ENCODE data around the gene TOR4A. TPM values are rescaled to one million over a fixed set of nuclear protein-coding genes. Genes with fewer than 3 reads are reported as not detected.

Gene TOR4A
- total and polyA plus RNA-seq, 2 donors (not counting 1 experiment from before 2014, with no cell fraction given) = 8.3 to 15.3 TPM

GRCh38 chr9:137302449-137303150 lies 25.1 kb downstream of the TOR4A start:
- Histone ChIP-seq H3K4me1 (ENCODE audit: control insufficient read depth in 2 of 2, insufficient read depth in 2 of 2, low read length in 2 of 2) (peaks cover 46 to 51% of the 10 kb centered on the region in 2 donors), H3K36me3 (replicated peaks in 1 of 2; ENCODE audit: control extremely low read depth in 1 of 2, control insufficient read depth in 1 of 2, extremely low read depth in 1 of 2, insufficient read depth in 2 of 2, low read length in 1 of 2) (no peaks in the 10 kb centered on the region), H3K4me3 (ENCODE audit: control extremely low read depth in 1 of 5, extremely low read depth in 1 of 5, insufficient read depth in 1 of 5, low read depth in 2 of 5, low read length in 4 of 5) (peak overlapping the region in 4 of 5 experiments; percentile 38 to 63 (median 53)), H3K9me3 (ENCODE audit: control extremely low read depth in 1 of 3, control insufficient read depth in 2 of 3, insufficient read depth in 1 of 3, low read length in 2 of 3) (peaks cover 0 to 22% (median 0%) of the 10 kb centered on the region in 3 donors), H3K27ac (ENCODE audit: low read length in 2 of 2) (peak overlapping the region in 1 of 2 donors; percentile 67), H3K4me2 (replicated peaks; ENCODE audit: low read depth, low read length, poor library complexity, severe bottlenecking) (peak overlapping the region; percentile 96), H2AFZ (ENCODE audit: insufficient read depth, low read depth, low read length, poor library complexity, severe bottlenecking) (peak overlapping the region; percentile 85), H3K9ac (ENCODE audit: low read length) (peak overlapping the region; percentile 71), H4K20me1 (ENCODE audit: control insufficient read depth, insufficient read depth, low read length, poor library complexity, severe bottlenecking) (peaks cover 5% of the 10 kb centered on the region), H3K27me3 (replicated peaks in 1 of 4; ENCODE audit: control extremely low read depth in 1 of 4, control insufficient read depth in 3 of 4, insufficient read depth in 4 of 4, low read length in 3 of 4) (peaks cover 0 to 69% (median 32%) of the 10 kb centered on the region in 4 experiments), H3K79me2 (ENCODE audit: control insufficient read depth, insufficient read depth, low read length) (no peaks in the 10 kb centered on the region)
- Mint-ChIP-seq H3K4me3 (peak overlapping the region; percentile 41), H3K9me3 (ENCODE audit: insufficient read depth) (no peaks in the 10 kb centered on the region), H3K4me1 (peaks cover 20% of the 10 kb centered on the region), H3K27ac (no peak overlapping the region), H3K27me3 (peaks cover 7% of the 10 kb centered on the region)
- ChIA-PET CTCF (interaction anchor here (0.5 to 4.1 kb wide), 21 partner anchors 9 to 232 kb away, joined by 3 to 25 read pairs (median 4); partner anchors contain the start of genes EXD3, MAN1B1, NELFB and NOXA1), POLR2A (interaction anchor here (0.6 to 1.9 kb wide), 6 partner anchors 10 to 120 kb away, joined by 3 to 9 read pairs (median 5); partner anchors contain the start of genes EXD3, NOXA1 and TUBB4B)
- TF ChIP-seq EZH2 (IDR thresholded peaks at IDR 0.05; ENCODE audit: borderline replicate concordance, insufficient read depth, low read depth, low read length, poor library complexity, severe bottlenecking) = no peak
- peak; percentile 79 for TF ChIP-seq CTCF (IDR thresholded peaks at IDR 0.05)
- intact Hi-C loops (cut with micrococcal nuclease) = loop anchor here (1.0 kb wide), 2 partner anchors 24 to 121 kb away; partner anchors contain the start of genes EXD3 and NOXA1
- no peak for DNase-seq
- WGBS (ENCODE audit: insufficient coverage) = 5% methylated on average over 78 of the region's 78 CpGs
- peak; percentile 48 for ATAC-seq (ENCODE audit: low read depth)

Data from B cell (primary cell).